ENCODE data around the gene GM2A.

DNA sequence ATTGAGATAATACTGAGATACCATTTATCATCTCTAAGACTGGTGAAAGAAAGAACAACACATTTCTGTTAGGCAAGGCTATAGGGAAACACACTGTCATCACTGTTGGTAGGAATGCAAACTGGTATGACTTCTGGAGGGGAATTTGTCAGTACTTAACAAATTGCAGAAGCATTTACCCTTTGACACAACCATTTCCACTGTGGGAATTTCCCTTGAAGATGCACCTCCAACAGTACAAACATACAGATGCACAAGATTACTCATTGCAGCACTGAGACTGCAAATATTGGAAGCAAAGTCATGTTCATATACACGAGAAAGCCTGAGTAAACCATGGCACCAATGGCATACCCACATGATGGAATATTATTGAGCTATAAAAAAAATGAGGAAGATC lies 17.6 kb downstream of the GM2A start:
- TF ChIP-seq, protein P1, sequence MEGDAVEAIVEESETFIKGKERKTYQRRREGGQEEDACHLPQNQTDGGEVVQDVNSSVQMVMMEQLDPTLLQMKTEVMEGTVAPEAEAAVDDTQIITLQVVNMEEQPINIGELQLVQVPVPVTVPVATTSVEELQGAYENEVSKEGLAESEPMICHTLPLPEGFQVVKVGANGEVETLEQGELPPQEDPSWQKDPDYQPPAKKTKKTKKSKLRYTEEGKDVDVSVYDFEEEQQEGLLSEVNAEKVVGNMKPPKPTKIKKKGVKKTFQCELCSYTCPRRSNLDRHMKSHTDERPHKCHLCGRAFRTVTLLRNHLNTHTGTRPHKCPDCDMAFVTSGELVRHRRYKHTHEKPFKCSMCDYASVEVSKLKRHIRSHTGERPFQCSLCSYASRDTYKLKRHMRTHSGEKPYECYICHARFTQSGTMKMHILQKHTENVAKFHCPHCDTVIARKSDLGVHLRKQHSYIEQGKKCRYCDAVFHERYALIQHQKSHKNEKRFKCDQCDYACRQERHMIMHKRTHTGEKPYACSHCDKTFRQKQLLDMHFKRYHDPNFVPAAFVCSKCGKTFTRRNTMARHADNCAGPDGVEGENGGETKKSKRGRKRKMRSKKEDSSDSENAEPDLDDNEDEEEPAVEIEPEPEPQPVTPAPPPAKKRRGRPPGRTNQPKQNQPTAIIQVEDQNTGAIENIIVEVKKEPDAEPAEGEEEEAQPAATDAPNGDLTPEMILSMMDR (IDR thresholded peaks at IDR 0.05) = no peak
- TF ChIP-seq EZH2 (IDR thresholded peaks at IDR 0.05; ENCODE audit: borderline replicate concordance, insufficient read depth, low read depth, low read length, poor library complexity, severe bottlenecking) = no peak

Measured in B cell (primary cell).